HepG2 (cell line): ENCODE data around the gene NGB. TPM values are rescaled to one million over a fixed set of nuclear protein-coding genes. Genes with fewer than 3 reads are reported as not detected.
A peak's percentile ranks its signal among the peaks of the same experiment; 100 is the strongest.

Source experiments
- ATAC-seq: fragments of 200-7000 bp; cut with Tn5 transposase; 3 replicates; pipeline ENCODE4 v1.9.1; 2020; ENCODE audit warnings: mild to moderate bottlenecking, moderate library complexity
- BruUV-seq: library from RNA; stranded (reverse); fragments of 400-500 nt; replicated peaks from 2 replicates; lab custom pipeline; 2021; lab: Mats Ljungman, UMichigan
- CTCF ChIA-PET: fragments of 300-600 bp; formaldehyde crosslinking; extraction: SDS; loops from one replicate; lab custom pipeline; 2021; ENCODE audit warnings: low total read pairs, inconsistent platforms, low intra/inter-chr PET ratio; lab: Yijun Ruan, JAX
- POLR2A ChIA-PET: fragments of 350-600 bp; sonication (Branson Sonifier 250); formaldehyde crosslinking; loops from one replicate; lab custom pipeline; 2020; ENCODE audit warnings: antibody characterized with exemption, inconsistent platforms; lab: Yijun Ruan, JAX
- DNase-seq: peaks from one replicate; pipeline ENCODE4 v3.0.0-alpha.2; 2015; ENCODE audit warnings: low spot score
- FAIRE-seq: peaks from 3 replicates; lab custom pipeline; 2011; peaks lifted over from hg19 to GRCh38; lab: Jason Lieb, UNC
- H2AFZ ChIP-seq: one replicate; pipeline ENCODE4 v1.6.1; 2011; ENCODE audit warnings: low read length, inconsistent platforms
- H3K27ac ChIP-seq: fragments of 300-600 bp; 3 replicates; pipeline ENCODE4 v1.8.0; 2011; ENCODE audit warnings: mixed run types, mild to moderate bottlenecking, mixed read lengths, low read length, inconsistent platforms; ENCODE audit not compliant: insufficient read depth; ENCODE audit errors: extremely low read length
- H3K27me3 ChIP-seq, 2 experiments: fragments of 200-600 bp in 1 of 2; 2 replicates in 1 of 2; 3 replicates in 1 of 2; pipeline versions ENCODE4 v1.6.0 to v1.8.0; 2011; ENCODE audit warnings: low read length in 2 of 2, mild to moderate bottlenecking in 2 of 2, moderate library complexity in 2 of 2, inconsistent platforms in 1 of 2; ENCODE audit not compliant: insufficient read depth in 2 of 2, control insufficient read depth in 1 of 2
- H3K36me3 ChIP-seq, 2 experiments: fragments of 200-600 bp in 1 of 2; replicated peaks in 1 of 2; 2 replicates in 1 of 2; 3 replicates in 1 of 2; pipeline versions ENCODE4 v1.5.1 to v1.8.0; 2011; ENCODE audit warnings: low read length in 2 of 2, inconsistent platforms in 1 of 2; ENCODE audit not compliant: insufficient read depth in 2 of 2, control insufficient read depth in 1 of 2
- H3K4me1 ChIP-seq: 2 replicates; pipeline ENCODE4 v1.5.1; 2012; ENCODE audit warnings: low read length, inconsistent platforms; ENCODE audit not compliant: insufficient read depth
- H3K4me2 ChIP-seq: 2 replicates; pipeline ENCODE4 v1.6.0; 2011; ENCODE audit warnings: low read depth, low read length, inconsistent platforms
- H3K4me3 ChIP-seq, 3 experiments: fragments of 200-600 bp in 1 of 3; sonication (generic), shearing (Covaris generic) in 1 of 3; replicated peaks in 1 of 3; 2 replicates each; pipeline ENCODE4 v1.5.1; 2011 to 2016; ENCODE audit warnings: low read length in 3 of 3, inconsistent platforms in 2 of 3, low read depth in 2 of 3, mild to moderate bottlenecking in 2 of 3, control low read depth in 1 of 3, mixed read lengths in 1 of 3; ENCODE audit not compliant: insufficient read depth in 1 of 3
- H3K79me2 ChIP-seq: one replicate; pipeline ENCODE4 v1.6.1; 2011; ENCODE audit warnings: low read length, inconsistent platforms; ENCODE audit not compliant: insufficient read depth
- H3K9ac ChIP-seq: 2 replicates; pipeline ENCODE4 v1.6.0; 2011; ENCODE audit warnings: mild to moderate bottlenecking, low read depth, low read length, inconsistent platforms; ENCODE audit not compliant: insufficient read depth
- H3K9me3 ChIP-seq: 2 replicates; pipeline ENCODE4 v1.5.1; 2012; ENCODE audit warnings: mild to moderate bottlenecking, low read length
- H4K20me1 ChIP-seq: 2 replicates; pipeline ENCODE4 v1.6.0; 2011; ENCODE audit warnings: inconsistent platforms, mild to moderate bottlenecking, low read length, moderate library complexity; ENCODE audit not compliant: insufficient read depth
- BRCA1 ChIP-seq: sonication (generic); formaldehyde crosslinking; IDR thresholded peaks from 2 replicates; pipeline ENCODE4 v1.4.0; 2020; ENCODE audit warnings: missing genetic modification reagents
- ELF1 ChIP-seq: sonication (generic); formaldehyde crosslinking; IDR thresholded peaks from 2 replicates; pipeline ENCODE4 v1.4.0; 2020; ENCODE audit warnings: missing genetic modification reagents
- ESRRA ChIP-seq: sonication (generic); formaldehyde crosslinking; IDR thresholded peaks from 2 replicates; pipeline ENCODE4 v1.5.1; 2020; ENCODE audit warnings: mild to moderate bottlenecking, low read depth, missing genetic modification reagents
- MLLT10 ChIP-seq: sonication (generic); formaldehyde crosslinking; IDR thresholded peaks from 2 replicates; pipeline ENCODE4 v1.4.0; 2020; ENCODE audit warnings: missing genetic modification reagents
- MTF1 ChIP-seq: sonication (generic); formaldehyde crosslinking; IDR thresholded peaks from 2 replicates; pipeline ENCODE4 v1.5.0; 2020; ENCODE audit warnings: missing genetic modification reagents
- PHF5A ChIP-seq: IDR thresholded peaks from one replicate; pipeline ENCODE4 v1.6.1; 2018; ENCODE audit warnings: low read depth, missing genetic modification reagents; ENCODE audit not compliant: unreplicated experiment
- PPARG ChIP-seq: conservative IDR thresholded peaks from 2 replicates; pipeline ENCODE4 v1.6.1; 2016; ENCODE audit warnings: missing biosample characterization, missing genetic modification reagents
- RFXANK ChIP-seq: IDR thresholded peaks from 2 replicates; pipeline ENCODE4 v1.6.1; 2016
- SKI ChIP-seq: fragments of 450-650 bp; IDR thresholded peaks from one replicate; pipeline ENCODE4 v1.6.1; 2018; ENCODE audit warnings: mild to moderate bottlenecking; ENCODE audit not compliant: partially characterized antibody
- TCF12 ChIP-seq, 2 experiments: fragments of 450-650 bp in 1 of 2; sonication (generic) in 1 of 2; formaldehyde crosslinking in 1 of 2; IDR thresholded peaks; 2 replicates each; pipeline versions ENCODE4 v1.6.1 to v1.8.0; 2017 to 2022; ENCODE audit warnings: antibody characterized with exemption in 1 of 2, mild to moderate bottlenecking in 1 of 2, missing genetic modification reagents in 1 of 2, moderate library complexity in 1 of 2
- ZNF788 ChIP-seq: sonication (generic); formaldehyde crosslinking; IDR thresholded peaks from 2 replicates; pipeline ENCODE4 v1.5.0; 2020; ENCODE audit warnings: mild to moderate bottlenecking, missing genetic modification reagents, borderline replicate concordance
- WGBS: methylation state at CpG from one replicate; pipeline ENCODE4 v1.1.6; 2017; ENCODE audit warnings: low lambda C conversion rate; 5-methylcytosine and 5-hydroxymethylcytosine counted together
- in situ Hi-C: cut with HindIII; loops from 2 replicates; pipeline ENCODE4 v1.10.0; 2017; ENCODE audit warnings: low pct_unique_long_range_greater_than_20kb; ENCODE audit not compliant: extremely low pct_ligation_motif_present
- intact Hi-C: fragments of 100-400 bp; cut with micrococcal nuclease; formaldehyde crosslinking; loops from one replicate; pipeline ENCODE4 v1.10.0; 2022; ENCODE audit not compliant: unreplicated experiment
- polyA plus RNA-seq, 8 experiments: library from polyadenylated mRNA; depleted of rRNA in 3 of 8; stranded (reverse) in 7 of 8; unstranded in 1 of 8; fragments of >200 nt; fragmentation: Illumina TruSeq in 4 of 8; extraction: Trizol in 4 of 8; gene quantifications; 2 replicates each; pipeline versions ENCODE4 v1.2.1 to v1.2.3, GENCODE V29; 2011 to 2016; ENCODE audit warnings: low read depth in 4 of 8, missing spikeins in 1 of 8, mixed read lengths in 1 of 8; ENCODE audit not compliant: insufficient read depth in 1 of 8
- total RNA-seq, 5 experiments: library from RNA; depleted of rRNA; stranded (reverse); fragments of >200 nt; fragmentation: Illumina TruSeq; extraction: Trizol; gene quantifications; 2 replicates each; pipeline ENCODE4 v1.2.3, GENCODE V29; 2016; ENCODE audit warnings: low read depth in 1 of 5
- TF ChIP-seq, protein P1 (sequence below): IDR thresholded peaks from 2 replicates; pipeline ENCODE4 v1.6.1; 2016; ENCODE audit warnings: low read depth
- TF ChIP-seq, protein P2 (sequence below): sonication (generic); formaldehyde crosslinking; IDR thresholded peaks from 2 replicates; pipeline ENCODE4 v1.4.0; 2020; ENCODE audit warnings: missing genetic modification reagents
- TF ChIP-seq, protein P3 (sequence below): sonication (generic); formaldehyde crosslinking; IDR thresholded peaks from 2 replicates; pipeline ENCODE4; 2020; ENCODE audit warnings: missing genetic modification reagents, mild to moderate bottlenecking, borderline replicate concordance

NGB gene
- total and polyA plus RNA-seq, 2 of the 13 experiments (the other 11 are each of a cell fraction or from before 2014, with no cell fraction given): 0.04 TPM; not detected in 1

DNA sequence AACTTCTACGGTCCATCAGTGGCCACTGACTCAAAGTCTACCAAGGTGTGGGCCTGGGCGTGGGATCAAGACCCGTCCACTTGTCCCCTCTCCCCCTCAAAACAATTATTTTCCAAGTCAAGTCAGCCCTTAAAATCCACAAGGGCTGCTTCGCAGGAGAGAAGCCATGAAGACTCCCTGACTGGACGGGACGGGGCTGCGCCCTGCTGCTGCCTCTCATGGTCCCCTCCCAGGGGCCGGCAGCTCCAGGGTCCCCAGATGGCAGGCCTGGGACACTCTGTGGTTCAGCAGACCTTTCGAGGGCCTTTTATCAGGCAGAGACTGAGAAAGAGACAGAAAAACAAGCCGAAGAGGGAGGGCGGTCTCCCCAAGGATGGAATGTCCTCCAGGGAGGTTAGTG lies 10.8 kb downstream of the NGB start:
- peaks cover 9 to 43% of the 10 kb centered on the region in 2 experiments for H3K27me3 ChIP-seq
- TF ChIP-seq ELF1 (CRISPR knock-in tag) (no peak), MTF1 (CRISPR knock-in tag) (no peak)
- no peaks in the 10 kb centered on the region; the same call in 1 of the 2 replicates for H3K4me1 ChIP-seq
- no peak for FAIRE-seq
- no peak for ATAC-seq
- no peak overlapping the region for H2AFZ ChIP-seq
- in situ Hi-C loops (no loop called here), intact Hi-C loops (no loop called here)
- H3K4me2 ChIP-seq: no peak overlapping the region
- H3K4me3 ChIP-seq: no peak overlapping the region
- no peak overlapping the region for H3K27ac ChIP-seq
- BruUV-seq: no TSS peak
- peaks cover 2% of the 10 kb centered on the region; the same call in 1 of the 2 replicates for H4K20me1 ChIP-seq
- H3K36me3 ChIP-seq: no peaks in the 10 kb centered on the region
- H3K79me2 ChIP-seq: no peaks in the 10 kb centered on the region
- H3K9ac ChIP-seq: no peak overlapping the region
- ChIA-PET POLR2A (no interaction called here), CTCF (no interaction called here)
- DNase-seq: no peak
- H3K9me3 ChIP-seq: no peaks in the 10 kb centered on the region
- 72% methylated on average over 6 of the region's 11 CpGs for WGBS

DNA sequence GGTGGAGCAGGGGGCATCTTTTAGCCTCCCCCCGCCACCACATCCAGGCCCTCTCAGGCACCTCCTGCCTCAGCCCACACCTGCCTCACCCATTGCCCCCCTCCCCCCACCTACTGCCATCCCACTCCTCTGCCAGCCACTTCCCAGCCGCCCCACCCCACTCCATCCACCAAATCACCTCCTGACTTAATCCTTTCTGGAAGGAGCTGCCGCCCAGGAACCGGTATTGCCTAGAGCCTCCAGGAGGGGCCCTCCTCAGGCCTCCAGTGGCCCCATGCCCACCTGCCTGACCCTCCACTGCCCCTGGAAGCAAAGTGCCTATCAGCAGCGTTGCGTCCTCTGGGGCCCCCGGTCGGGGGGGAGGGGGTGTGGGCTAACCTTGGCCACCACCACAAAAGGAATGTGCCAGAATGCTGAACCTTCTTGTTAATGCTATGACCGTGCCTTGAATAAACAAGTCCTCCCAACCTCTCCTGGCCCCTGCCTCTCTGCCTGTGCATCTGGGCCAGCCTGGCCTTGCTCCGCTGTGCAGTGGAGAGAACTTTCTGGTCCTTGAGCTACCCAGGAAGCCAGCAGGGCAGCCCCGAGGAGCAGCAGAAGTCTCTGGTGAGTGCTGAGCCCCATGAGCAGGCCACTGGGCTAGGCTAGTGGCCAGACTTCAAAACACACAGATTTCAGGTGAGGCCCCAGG lies 11.8 kb downstream of the NGB start:
- WGBS: 85% methylated on average over 3 of the region's 11 CpGs
- intact Hi-C loops (no loop called here), in situ Hi-C loops (no loop called here)
- no peak overlapping the region for H3K4me3 ChIP-seq
- no peak overlapping the region for H3K27ac ChIP-seq
- ChIA-PET CTCF (no interaction called here), POLR2A (no interaction called here)
- peak; percentile 8 for DNase-seq
- no TSS peak for BruUV-seq
- ATAC-seq: peak; percentile 50
- no peaks in the 10 kb centered on the region for H3K36me3 ChIP-seq
- H3K4me2 ChIP-seq: no peak overlapping the region
- no peak overlapping the region for H3K9ac ChIP-seq
- no peak for FAIRE-seq
- H3K79me2 ChIP-seq: no peaks in the 10 kb centered on the region
- peaks cover 9 to 34% of the 10 kb centered on the region in 2 experiments for H3K27me3 ChIP-seq
- no peaks in the 10 kb centered on the region for H4K20me1 ChIP-seq
- H3K4me1 ChIP-seq: no peaks in the 10 kb centered on the region; the same call in 1 of the 2 replicates
- H3K9me3 ChIP-seq: no peaks in the 10 kb centered on the region
- no peak overlapping the region for H2AFZ ChIP-seq
- TF ChIP-seq BRCA1 (CRISPR knock-in tag): no peak
- TF ChIP-seq, protein P1, sequence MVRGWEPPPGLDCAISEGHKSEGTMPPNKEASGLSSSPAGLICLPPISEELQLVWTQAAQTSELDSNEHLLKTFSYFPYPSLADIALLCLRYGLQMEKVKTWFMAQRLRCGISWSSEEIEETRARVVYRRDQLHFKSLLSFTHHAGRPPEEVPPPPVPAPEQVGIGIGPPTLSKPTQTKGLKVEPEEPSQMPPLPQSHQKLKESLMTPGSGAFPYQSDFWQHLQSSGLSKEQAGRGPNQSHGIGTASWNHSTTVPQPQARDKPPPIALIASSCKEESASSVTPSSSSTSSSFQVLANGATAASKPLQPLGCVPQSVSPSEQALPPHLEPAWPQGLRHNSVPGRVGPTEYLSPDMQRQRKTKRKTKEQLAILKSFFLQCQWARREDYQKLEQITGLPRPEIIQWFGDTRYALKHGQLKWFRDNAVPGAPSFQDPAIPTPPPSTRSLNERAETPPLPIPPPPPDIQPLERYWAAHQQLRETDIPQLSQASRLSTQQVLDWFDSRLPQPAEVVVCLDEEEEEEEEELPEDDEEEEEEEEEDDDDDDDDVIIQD (CRISPR knock-in tag): no peak
- no peak for TF ChIP-seq RFXANK (CRISPR knock-in tag)
- TF ChIP-seq TCF12 (IDR thresholded peaks at IDR 0.05): no peak
- TF ChIP-seq TCF12 (CRISPR knock-in tag; IDR thresholded peaks at IDR 0.05): no peak
- no peak for TF ChIP-seq PPARG
- no peak for TF ChIP-seq ESRRA (CRISPR knock-in tag)
- TF ChIP-seq PHF5A: no peak
- TF ChIP-seq ZNF788 (CRISPR knock-in tag): no peak
- no peak for TF ChIP-seq SKI
- TF ChIP-seq, protein P2, sequence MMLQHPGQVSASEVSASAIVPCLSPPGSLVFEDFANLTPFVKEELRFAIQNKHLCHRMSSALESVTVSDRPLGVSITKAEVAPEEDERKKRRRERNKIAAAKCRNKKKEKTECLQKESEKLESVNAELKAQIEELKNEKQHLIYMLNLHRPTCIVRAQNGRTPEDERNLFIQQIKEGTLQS (CRISPR knock-in tag): no peak
- TF ChIP-seq, protein P3, sequence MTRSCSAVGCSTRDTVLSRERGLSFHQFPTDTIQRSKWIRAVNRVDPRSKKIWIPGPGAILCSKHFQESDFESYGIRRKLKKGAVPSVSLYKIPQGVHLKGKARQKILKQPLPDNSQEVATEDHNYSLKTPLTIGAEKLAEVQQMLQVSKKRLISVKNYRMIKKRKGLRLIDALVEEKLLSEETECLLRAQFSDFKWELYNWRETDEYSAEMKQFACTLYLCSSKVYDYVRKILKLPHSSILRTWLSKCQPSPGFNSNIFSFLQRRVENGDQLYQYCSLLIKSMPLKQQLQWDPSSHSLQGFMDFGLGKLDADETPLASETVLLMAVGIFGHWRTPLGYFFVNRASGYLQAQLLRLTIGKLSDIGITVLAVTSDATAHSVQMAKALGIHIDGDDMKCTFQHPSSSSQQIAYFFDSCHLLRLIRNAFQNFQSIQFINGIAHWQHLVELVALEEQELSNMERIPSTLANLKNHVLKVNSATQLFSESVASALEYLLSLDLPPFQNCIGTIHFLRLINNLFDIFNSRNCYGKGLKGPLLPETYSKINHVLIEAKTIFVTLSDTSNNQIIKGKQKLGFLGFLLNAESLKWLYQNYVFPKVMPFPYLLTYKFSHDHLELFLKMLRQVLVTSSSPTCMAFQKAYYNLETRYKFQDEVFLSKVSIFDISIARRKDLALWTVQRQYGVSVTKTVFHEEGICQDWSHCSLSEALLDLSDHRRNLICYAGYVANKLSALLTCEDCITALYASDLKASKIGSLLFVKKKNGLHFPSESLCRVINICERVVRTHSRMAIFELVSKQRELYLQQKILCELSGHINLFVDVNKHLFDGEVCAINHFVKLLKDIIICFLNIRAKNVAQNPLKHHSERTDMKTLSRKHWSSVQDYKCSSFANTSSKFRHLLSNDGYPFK (CRISPR knock-in tag): no peak
- TF ChIP-seq MLLT10: no peak
